Ishikawa (cell line): ENCODE measurements around the gene STAC2.

Experiments used
- CEBPB ChIP-seq: IDR thresholded peaks from 2 replicates; pipeline ENCODE4 v1.6.1; 2012
- CREB1 ChIP-seq: IDR thresholded peaks from 2 replicates; pipeline ENCODE4 v1.6.1; 2012; ENCODE audit warnings: low read depth
- EGR1 ChIP-seq: IDR thresholded peaks from 2 replicates; pipeline ENCODE4 v1.6.1; 2012
- EP300 ChIP-seq: IDR thresholded peaks from 2 replicates; pipeline ENCODE4 v1.6.1; 2012; ENCODE audit warnings: borderline replicate concordance
- FOXM1 ChIP-seq: IDR thresholded peaks from 2 replicates; pipeline ENCODE4 v1.6.1; 2012; ENCODE audit warnings: low read depth, borderline replicate concordance
- NFIC ChIP-seq: IDR thresholded peaks from 2 replicates; pipeline ENCODE4 v1.6.1; 2012
- RAD21 ChIP-seq: IDR thresholded peaks from 2 replicates; pipeline ENCODE4 v1.6.1; 2012; ENCODE audit warnings: low read depth
- TAF1 ChIP-seq: IDR thresholded peaks from 2 replicates; pipeline ENCODE4 v1.6.1; 2012; ENCODE audit warnings: low read depth, mild to moderate bottlenecking
- TCF12 ChIP-seq: IDR thresholded peaks from 2 replicates; pipeline ENCODE4 v1.6.1; 2012; ENCODE audit warnings: low read depth
- TEAD4 ChIP-seq: IDR thresholded peaks from 2 replicates; pipeline ENCODE4 v1.6.1; 2012
- USF1 ChIP-seq: IDR thresholded peaks from 2 replicates; pipeline ENCODE4 v1.6.1; 2012
- YY1 ChIP-seq: IDR thresholded peaks from 2 replicates; pipeline ENCODE4 v1.6.1; 2012; ENCODE audit warnings: low read depth
- ZBTB7A ChIP-seq: IDR thresholded peaks from 2 replicates; pipeline ENCODE4 v1.6.1; 2012; ENCODE audit warnings: low read depth
- TF ChIP-seq, protein P1 (sequence below): IDR thresholded peaks from 2 replicates; pipeline ENCODE4 v1.6.1; 2012
- TF ChIP-seq, protein P2 (sequence below): IDR thresholded peaks from 2 replicates; pipeline ENCODE4 v1.6.1; 2012; ENCODE audit warnings: low read depth, mild to moderate bottlenecking

Gene STAC2

GRCh38 chr17:39236981-39237441 lies 11.3 kb upstream of the STAC2 start:
- TF ChIP-seq CEBPB = no peak
- no peak for TF ChIP-seq NFIC
- no peak for TF ChIP-seq TEAD4
- TF ChIP-seq FOXM1 = no peak
- no peak for TF ChIP-seq TCF12
- TF ChIP-seq EP300 = no peak

- TF ChIP-seq, protein P1, sequence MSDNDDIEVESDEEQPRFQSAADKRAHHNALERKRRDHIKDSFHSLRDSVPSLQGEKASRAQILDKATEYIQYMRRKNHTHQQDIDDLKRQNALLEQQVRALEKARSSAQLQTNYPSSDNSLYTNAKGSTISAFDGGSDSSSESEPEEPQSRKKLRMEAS = no peak
- TF ChIP-seq YY1 = no peak
These were observed 10.7 kb upstream of the STAC2 start for GRCh38 chr17:39236450-39236927.

- TF ChIP-seq RAD21 (peak; percentile 36), EP300 (no peak)
These were observed 10.1 kb upstream of the STAC2 start for GRCh38 chr17:39235555-39236449.

DNA sequence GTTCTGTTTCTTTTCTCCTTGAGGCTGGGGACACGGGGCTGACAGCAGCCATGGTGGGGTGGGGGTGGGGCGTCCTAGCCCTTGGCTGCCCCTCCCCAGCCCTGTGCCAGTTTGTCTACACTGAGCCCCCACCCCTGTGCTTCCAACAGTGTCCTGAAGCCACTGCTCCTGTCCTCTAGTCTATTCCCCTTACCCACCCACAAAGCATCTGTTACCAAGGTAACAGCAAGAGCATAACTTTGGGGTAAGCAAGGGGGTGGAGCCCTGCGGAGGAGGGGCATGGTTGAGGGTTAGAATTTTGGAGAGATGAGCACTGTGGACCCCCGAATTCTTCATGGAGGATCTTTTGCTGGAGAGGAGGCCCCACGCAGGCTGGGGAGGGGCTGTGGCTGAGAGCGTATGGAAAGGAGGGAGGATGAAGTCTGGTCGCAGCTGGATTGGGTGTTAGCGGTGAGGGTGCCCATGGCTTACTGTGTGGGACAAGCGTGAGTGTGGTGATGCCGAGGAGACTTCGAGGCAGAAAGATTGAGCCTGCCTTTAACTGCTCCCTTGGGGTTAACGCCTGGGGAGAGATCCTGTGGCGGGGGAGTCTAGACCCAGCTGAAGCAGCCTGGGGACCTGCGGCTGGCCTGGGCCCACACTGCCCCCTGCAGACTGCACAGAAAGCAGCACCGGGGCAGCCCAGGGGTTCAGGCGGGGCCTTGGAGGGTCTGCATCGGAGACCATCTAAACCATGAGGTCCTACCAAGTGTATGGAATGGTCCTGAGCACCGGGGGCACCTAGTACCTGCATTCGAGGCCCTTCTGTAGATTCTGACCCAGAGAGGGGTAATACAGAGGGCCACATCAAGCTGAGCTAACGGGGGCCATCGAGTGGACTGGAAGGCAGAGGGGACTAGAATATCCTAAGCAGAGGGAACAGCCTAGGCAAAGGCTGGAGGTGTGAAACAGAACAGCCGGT lies 6.1 kb upstream of the STAC2 start:
- TF ChIP-seq TEAD4 (no peak), ZBTB7A (peak; percentile 71; the same call in 1 of the 2 replicates), YY1 (no peak), RAD21 (peak; percentile 91), EGR1 (no peak)
- TF ChIP-seq, protein P1 = no peak
- TF ChIP-seq, protein P2, sequence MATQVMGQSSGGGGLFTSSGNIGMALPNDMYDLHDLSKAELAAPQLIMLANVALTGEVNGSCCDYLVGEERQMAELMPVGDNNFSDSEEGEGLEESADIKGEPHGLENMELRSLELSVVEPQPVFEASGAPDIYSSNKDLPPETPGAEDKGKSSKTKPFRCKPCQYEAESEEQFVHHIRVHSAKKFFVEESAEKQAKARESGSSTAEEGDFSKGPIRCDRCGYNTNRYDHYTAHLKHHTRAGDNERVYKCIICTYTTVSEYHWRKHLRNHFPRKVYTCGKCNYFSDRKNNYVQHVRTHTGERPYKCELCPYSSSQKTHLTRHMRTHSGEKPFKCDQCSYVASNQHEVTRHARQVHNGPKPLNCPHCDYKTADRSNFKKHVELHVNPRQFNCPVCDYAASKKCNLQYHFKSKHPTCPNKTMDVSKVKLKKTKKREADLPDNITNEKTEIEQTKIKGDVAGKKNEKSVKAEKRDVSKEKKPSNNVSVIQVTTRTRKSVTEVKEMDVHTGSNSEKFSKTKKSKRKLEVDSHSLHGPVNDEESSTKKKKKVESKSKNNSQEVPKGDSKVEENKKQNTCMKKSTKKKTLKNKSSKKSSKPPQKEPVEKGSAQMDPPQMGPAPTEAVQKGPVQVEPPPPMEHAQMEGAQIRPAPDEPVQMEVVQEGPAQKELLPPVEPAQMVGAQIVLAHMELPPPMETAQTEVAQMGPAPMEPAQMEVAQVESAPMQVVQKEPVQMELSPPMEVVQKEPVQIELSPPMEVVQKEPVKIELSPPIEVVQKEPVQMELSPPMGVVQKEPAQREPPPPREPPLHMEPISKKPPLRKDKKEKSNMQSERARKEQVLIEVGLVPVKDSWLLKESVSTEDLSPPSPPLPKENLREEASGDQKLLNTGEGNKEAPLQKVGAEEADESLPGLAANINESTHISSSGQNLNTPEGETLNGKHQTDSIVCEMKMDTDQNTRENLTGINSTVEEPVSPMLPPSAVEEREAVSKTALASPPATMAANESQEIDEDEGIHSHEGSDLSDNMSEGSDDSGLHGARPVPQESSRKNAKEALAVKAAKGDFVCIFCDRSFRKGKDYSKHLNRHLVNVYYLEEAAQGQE = no peak

GRCh38 chr17:39231091-39231561 lies 5.4 kb upstream of the STAC2 start:
- no peak for TF ChIP-seq EP300
- TF ChIP-seq, protein P2 = no peak
- peak; percentile 48; the same call in 1 of the 2 replicates for TF ChIP-seq CEBPB
- no peak for TF ChIP-seq FOXM1
- TF ChIP-seq TAF1 = no peak
- TF ChIP-seq CREB1 = no peak
- no peak for TF ChIP-seq TCF12
- no peak for TF ChIP-seq NFIC

DNA sequence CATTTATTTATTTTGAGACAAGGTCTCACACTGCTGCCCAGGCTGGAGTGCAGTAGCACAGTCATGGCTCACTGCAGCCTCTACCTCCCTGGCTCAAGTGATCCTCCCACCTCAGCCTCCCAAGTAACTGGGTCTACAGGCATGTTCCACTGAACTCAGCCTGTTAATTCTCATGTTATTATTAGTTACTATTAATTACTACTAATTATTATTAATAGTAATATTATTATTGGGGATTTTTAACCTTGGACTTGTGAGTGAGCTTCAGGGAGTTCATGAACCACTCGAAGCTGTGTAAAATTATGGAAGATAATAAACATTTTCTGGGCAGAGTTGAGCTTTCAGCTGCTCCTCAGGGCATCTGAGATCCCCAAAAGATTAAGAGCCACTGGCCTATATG lies 4.6 kb upstream of the STAC2 start:
- no peak for TF ChIP-seq EGR1
- TF ChIP-seq, protein P1 = no peak
- no peak for TF ChIP-seq NFIC
- no peak for TF ChIP-seq ZBTB7A
- TF ChIP-seq CEBPB = no peak
- TF ChIP-seq YY1 = no peak
- TF ChIP-seq RAD21 = no peak
- no peak for TF ChIP-seq TCF12
- no peak for TF ChIP-seq TEAD4
- TF ChIP-seq TAF1 = no peak
- TF ChIP-seq FOXM1 = no peak
- TF ChIP-seq, protein P2 = no peak
- no peak for TF ChIP-seq USF1
- TF ChIP-seq CREB1 = no peak
- no peak for TF ChIP-seq EP300
